ENCODE measurements around the gene ABCC2. TPM values are rescaled to one million over a fixed set of nuclear protein-coding genes. Genes with fewer than 3 reads are reported as not detected.
"Not testable (repeated sequence)": the region's sequence is repeated elsewhere in the genome, so short reads cannot be mapped to it uniquely, and the experiment has no call there.

The ABCC2 gene
- total and polyA plus RNA-seq, 2 donors from 2014 or later: 2.3 to 15.4 TPM

DNA sequence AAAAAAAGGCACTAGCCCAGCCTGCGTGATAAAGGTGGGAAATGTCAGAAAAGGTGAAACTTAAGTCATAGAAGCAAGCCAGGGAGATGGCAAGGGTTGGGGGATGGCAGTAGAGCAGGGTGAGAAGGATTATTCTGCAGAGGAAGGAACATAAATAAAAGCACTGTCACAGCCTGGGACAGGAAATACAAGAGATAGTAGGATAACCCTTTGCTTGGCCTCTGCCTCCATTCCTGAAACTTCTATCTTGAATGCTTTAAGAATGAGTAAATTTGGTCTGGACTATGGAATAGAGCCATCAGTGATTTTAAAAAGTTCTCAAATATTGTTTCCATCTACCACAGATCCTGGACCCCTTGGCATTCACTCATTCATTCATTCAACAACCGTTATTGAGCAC is 50.0 kb downstream of the ABCC2 start:
- no peak for FAIRE-seq
- no peaks in the 10 kb centered on the region for H3K4me1 ChIP-seq (ENCODE audit: control insufficient read depth in 2 of 3, insufficient read depth in 2 of 3, low read depth in 1 of 3, low read length in 3 of 3)

DNA sequence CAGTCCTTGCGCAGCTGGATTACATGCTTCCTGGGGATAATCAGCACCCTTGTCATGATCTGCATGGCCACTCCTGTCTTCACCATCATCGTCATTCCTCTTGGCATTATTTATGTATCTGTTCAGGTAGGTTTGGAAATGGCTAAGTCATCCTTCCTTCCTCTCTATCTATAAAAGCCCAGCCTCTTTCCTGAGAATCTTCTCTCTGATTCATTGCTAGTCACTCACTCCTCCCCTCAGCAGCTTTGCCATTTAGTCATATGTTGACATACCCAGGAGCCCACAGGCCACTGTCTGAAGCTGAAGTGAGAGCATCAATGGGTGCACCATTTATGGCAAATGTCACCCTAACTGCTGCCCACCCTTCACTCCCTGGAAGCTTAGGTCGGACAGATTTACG is 52.0 kb downstream of the ABCC2 start:
- Histone ChIP-seq H3K27ac (ENCODE audit: low read depth in 2 of 2, low read length in 2 of 2) (no peak overlapping the region), H3K4me3 (ENCODE audit: low read length in 3 of 3) (no peak overlapping the region), H3K4me1 (ENCODE audit: control insufficient read depth in 2 of 3, insufficient read depth in 2 of 3, low read depth in 1 of 3, low read length in 3 of 3) (no peaks in the 10 kb centered on the region), H3K9me3 (ENCODE audit: control insufficient read depth in 2 of 3, insufficient read depth in 1 of 3, low read length in 3 of 3) (no peaks in the 10 kb centered on the region), H3K36me3 (ENCODE audit: control insufficient read depth in 2 of 3, insufficient read depth in 3 of 3, low read length in 3 of 3) (peaks cover 0 to 47% (median 31%) of the 10 kb centered on the region in 3 donors), H3K9ac (ENCODE audit: low read length in 3 of 3) (no peak overlapping the region), H3K27me3 (ENCODE audit: control insufficient read depth, insufficient read depth, low read length) (no peaks in the 10 kb centered on the region)
- TF ChIP-seq, protein P1, sequence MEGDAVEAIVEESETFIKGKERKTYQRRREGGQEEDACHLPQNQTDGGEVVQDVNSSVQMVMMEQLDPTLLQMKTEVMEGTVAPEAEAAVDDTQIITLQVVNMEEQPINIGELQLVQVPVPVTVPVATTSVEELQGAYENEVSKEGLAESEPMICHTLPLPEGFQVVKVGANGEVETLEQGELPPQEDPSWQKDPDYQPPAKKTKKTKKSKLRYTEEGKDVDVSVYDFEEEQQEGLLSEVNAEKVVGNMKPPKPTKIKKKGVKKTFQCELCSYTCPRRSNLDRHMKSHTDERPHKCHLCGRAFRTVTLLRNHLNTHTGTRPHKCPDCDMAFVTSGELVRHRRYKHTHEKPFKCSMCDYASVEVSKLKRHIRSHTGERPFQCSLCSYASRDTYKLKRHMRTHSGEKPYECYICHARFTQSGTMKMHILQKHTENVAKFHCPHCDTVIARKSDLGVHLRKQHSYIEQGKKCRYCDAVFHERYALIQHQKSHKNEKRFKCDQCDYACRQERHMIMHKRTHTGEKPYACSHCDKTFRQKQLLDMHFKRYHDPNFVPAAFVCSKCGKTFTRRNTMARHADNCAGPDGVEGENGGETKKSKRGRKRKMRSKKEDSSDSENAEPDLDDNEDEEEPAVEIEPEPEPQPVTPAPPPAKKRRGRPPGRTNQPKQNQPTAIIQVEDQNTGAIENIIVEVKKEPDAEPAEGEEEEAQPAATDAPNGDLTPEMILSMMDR (IDR thresholded peaks at IDR 0.05; ENCODE audit: borderline replicate concordance, extremely low read depth, insufficient read depth): no peak
- DNase-seq (no peak), FAIRE-seq (no peak)
- intact Hi-C loops (cut with DNase I): no loop called here

More for the DNA sequence above, 50.0 kb downstream of the ABCC2 start:
- no peaks in the 10 kb centered on the region for H3K9me3 ChIP-seq (ENCODE audit: control insufficient read depth in 2 of 3, insufficient read depth in 1 of 3, low read length in 3 of 3)
- no peaks in the 10 kb centered on the region for H3K27me3 ChIP-seq (ENCODE audit: control insufficient read depth, insufficient read depth, low read length)
- intact Hi-C loops (cut with DNase I): no loop called here
- TF ChIP-seq, protein P1 (IDR thresholded peaks at IDR 0.05; ENCODE audit: borderline replicate concordance, extremely low read depth, insufficient read depth): no peak
- H3K9ac ChIP-seq (ENCODE audit: low read length in 3 of 3): no peak overlapping the region
- H3K36me3 ChIP-seq (ENCODE audit: control insufficient read depth in 2 of 3, insufficient read depth in 3 of 3, low read length in 3 of 3): peaks cover 0 to 47% (median 31%) of the 10 kb centered on the region in 3 donors
- no peak overlapping the region for H3K4me3 ChIP-seq (ENCODE audit: low read length in 3 of 3)
- H3K27ac ChIP-seq (ENCODE audit: low read depth in 2 of 2, low read length in 2 of 2): no peak overlapping the region
- DNase-seq: no peak

DNA sequence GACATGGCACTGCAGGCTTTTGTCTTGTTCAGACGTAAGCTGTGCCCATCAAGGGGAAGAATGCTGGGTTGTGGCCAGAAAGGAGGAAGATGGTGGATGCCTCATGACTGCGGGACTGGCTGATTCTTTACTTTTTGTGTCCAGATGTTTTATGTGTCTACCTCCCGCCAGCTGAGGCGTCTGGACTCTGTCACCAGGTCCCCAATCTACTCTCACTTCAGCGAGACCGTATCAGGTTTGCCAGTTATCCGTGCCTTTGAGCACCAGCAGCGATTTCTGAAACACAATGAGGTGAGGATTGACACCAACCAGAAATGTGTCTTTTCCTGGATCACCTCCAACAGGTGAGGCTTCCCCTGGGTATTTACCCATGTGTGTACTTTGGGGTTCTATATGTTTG is 53.5 kb downstream of the ABCC2 start:
- DNase-seq: no peak
- Histone ChIP-seq H3K9ac (ENCODE audit: low read length in 3 of 3) (no peak overlapping the region), H3K27me3 (ENCODE audit: control insufficient read depth, insufficient read depth, low read length) (no peaks in the 10 kb centered on the region), H3K9me3 (ENCODE audit: control insufficient read depth in 2 of 3, insufficient read depth in 1 of 3, low read length in 3 of 3) (no peaks in the 10 kb centered on the region), H3K4me3 (ENCODE audit: low read length in 3 of 3) (no peak overlapping the region), H3K36me3 (ENCODE audit: control insufficient read depth in 2 of 3, insufficient read depth in 3 of 3, low read length in 3 of 3) (peaks cover 0 to 41% (median 26%) of the 10 kb centered on the region in 3 donors), H3K27ac (ENCODE audit: low read depth in 2 of 2, low read length in 2 of 2) (no peak overlapping the region), H3K4me1 (ENCODE audit: control insufficient read depth in 2 of 3, insufficient read depth in 2 of 3, low read depth in 1 of 3, low read length in 3 of 3) (no peaks in the 10 kb centered on the region)
- intact Hi-C loops (cut with DNase I): no loop called here
- TF ChIP-seq, protein P1 (IDR thresholded peaks at IDR 0.05; ENCODE audit: borderline replicate concordance, extremely low read depth, insufficient read depth): no peak
- FAIRE-seq: no peak

DNA sequence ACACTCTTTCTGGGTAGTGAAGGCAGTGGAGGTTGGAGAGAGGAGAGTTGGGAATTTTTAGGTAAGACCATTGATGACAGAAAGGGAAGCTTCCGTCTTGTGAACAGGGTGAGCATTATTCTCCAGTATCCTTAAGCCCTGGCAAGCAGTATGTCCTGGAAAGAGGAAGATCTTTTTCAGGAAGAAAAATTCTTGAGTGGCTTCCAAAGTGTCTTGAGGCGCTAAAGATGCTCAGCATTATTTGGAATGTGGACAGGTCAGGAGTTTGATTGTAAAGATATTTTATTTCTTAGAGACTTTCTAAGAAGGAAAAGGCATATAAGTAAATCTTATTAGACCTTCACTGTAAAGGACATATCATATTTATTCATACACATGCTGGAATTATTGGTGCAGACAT is 54.3 kb downstream of the ABCC2 start:
- Histone ChIP-seq H3K4me3 (ENCODE audit: low read length in 3 of 3) (no peak overlapping the region), H3K27ac (ENCODE audit: low read depth in 2 of 2, low read length in 2 of 2) (no peak overlapping the region), H3K27me3 (ENCODE audit: control insufficient read depth, insufficient read depth, low read length) (no peaks in the 10 kb centered on the region), H3K36me3 (ENCODE audit: control insufficient read depth in 2 of 3, insufficient read depth in 3 of 3, low read length in 3 of 3) (peaks cover 0 to 33% (median 21%) of the 10 kb centered on the region in 3 donors), H3K9ac (ENCODE audit: low read length in 3 of 3) (no peak overlapping the region), H3K4me1 (ENCODE audit: control insufficient read depth in 2 of 3, insufficient read depth in 2 of 3, low read depth in 1 of 3, low read length in 3 of 3) (no peaks in the 10 kb centered on the region), H3K9me3 (ENCODE audit: control insufficient read depth in 2 of 3, insufficient read depth in 1 of 3, low read length in 3 of 3) (no peaks in the 10 kb centered on the region)
- intact Hi-C loops (cut with DNase I): no loop called here
- FAIRE-seq (no peak), DNase-seq (no peak)
- TF ChIP-seq, protein P1 (IDR thresholded peaks at IDR 0.05; ENCODE audit: borderline replicate concordance, extremely low read depth, insufficient read depth): no peak

DNA sequence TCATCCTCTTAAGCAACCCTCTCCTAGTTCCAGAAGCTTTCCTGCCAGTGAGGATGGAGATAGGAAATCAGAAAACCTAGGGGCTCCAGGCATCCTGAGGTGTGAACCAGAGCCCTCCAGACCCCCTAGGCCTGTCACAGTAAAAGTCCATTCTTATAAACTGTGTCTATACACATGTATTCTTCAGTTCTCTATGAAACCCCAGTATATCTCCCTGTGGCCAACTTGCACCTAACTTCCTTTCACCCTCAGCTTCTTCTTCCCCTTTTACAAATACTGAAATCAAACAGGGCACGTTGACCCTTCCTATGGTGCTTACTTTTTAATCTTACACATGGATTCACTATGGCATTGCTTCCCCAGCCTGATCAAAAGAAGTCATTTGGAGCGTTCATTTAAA is 58.4 kb downstream of the ABCC2 start:
- intact Hi-C loops (cut with DNase I); FAIRE-seq; H3K27ac ChIP-seq (ENCODE audit: low read depth in 2 of 2, low read length in 2 of 2); H3K4me1 ChIP-seq (ENCODE audit: control insufficient read depth in 2 of 3, insufficient read depth in 2 of 3, low read depth in 1 of 3, low read length in 3 of 3); H3K27me3 ChIP-seq (ENCODE audit: control insufficient read depth, insufficient read depth, low read length); H3K9ac ChIP-seq (ENCODE audit: low read length in 3 of 3); H3K9me3 ChIP-seq (ENCODE audit: control insufficient read depth in 2 of 3, insufficient read depth in 1 of 3, low read length in 3 of 3); H3K4me3 ChIP-seq (ENCODE audit: low read length in 3 of 3); DNase-seq: not testable (repeated sequence)
- H3K36me3 ChIP-seq (ENCODE audit: control insufficient read depth in 2 of 3, insufficient read depth in 3 of 3, low read length in 3 of 3): peaks cover 0 to 20% (median 12%) of the 10 kb centered on the region in 3 donors

All from kidney (tissue), 14 donors.